ENCODE measurements around the gene AAMDC. TPM values are rescaled to one million over a fixed set of nuclear protein-coding genes. Genes with fewer than 3 reads are reported as not detected.
"Not testable (repeated sequence)": the region's sequence is repeated elsewhere in the genome, so short reads cannot be mapped to it uniquely, and the experiment has no call there.

AAMDC gene
- total and polyA plus RNA-seq, 4 donors: 26.2 to 77.9 (median 28.9) TPM

GRCh38 chr11:77891256-77891655, 70.3 kb downstream of the AAMDC start:
- H3K27me3 ChIP-seq (ENCODE audit: control insufficient read depth in 3 of 3, insufficient read depth in 3 of 3, low read length in 2 of 3); H3K4me1 ChIP-seq (ENCODE audit: control insufficient read depth in 5 of 5, insufficient read depth in 5 of 5, low read length in 5 of 5); H3K9ac ChIP-seq (ENCODE audit: insufficient read depth in 1 of 2, low read length in 2 of 2); H3K4me3 ChIP-seq; ATAC-seq (ENCODE audit: insufficient read depth, low FRiP score); DNase-seq; H3K9me3 ChIP-seq (ENCODE audit: control insufficient read depth in 4 of 4, insufficient read depth in 3 of 4, low read length in 3 of 4); H3K27ac ChIP-seq (ENCODE audit: low read depth in 1 of 2, low read length in 1 of 2): not testable (repeated sequence)
- 96 to 97% methylated on average over 7 of the region's 7 CpGs for WGBS, 2 donors
- peaks cover 0 to 11% (median 6%) of the 10 kb centered on the region in 4 donors for H3K36me3 ChIP-seq (ENCODE audit: control insufficient read depth in 4 of 4, insufficient read depth in 4 of 4, low read length in 4 of 4)

GRCh38 chr11:77891703-77892102, 70.8 kb downstream of the AAMDC start:
- H3K27me3 ChIP-seq (ENCODE audit: control insufficient read depth in 3 of 3, insufficient read depth in 3 of 3, low read length in 2 of 3); H3K9ac ChIP-seq (ENCODE audit: insufficient read depth in 1 of 2, low read length in 2 of 2); ATAC-seq (ENCODE audit: insufficient read depth, low FRiP score); H3K9me3 ChIP-seq (ENCODE audit: control insufficient read depth in 4 of 4, insufficient read depth in 3 of 4, low read length in 3 of 4); H3K27ac ChIP-seq (ENCODE audit: low read depth in 1 of 2, low read length in 1 of 2); H3K4me3 ChIP-seq; DNase-seq; H3K4me1 ChIP-seq (ENCODE audit: control insufficient read depth in 5 of 5, insufficient read depth in 5 of 5, low read length in 5 of 5): not testable (repeated sequence)
- H3K36me3 ChIP-seq (ENCODE audit: control insufficient read depth in 4 of 4, insufficient read depth in 4 of 4, low read length in 4 of 4): peaks cover 0 to 11% (median 6%) of the 10 kb centered on the region in 4 donors
- WGBS, 2 donors: 91 to 96% methylated on average over 3 to 4 of the region's 4 CpGs

- H3K27me3 ChIP-seq (ENCODE audit: control insufficient read depth in 3 of 3, insufficient read depth in 3 of 3, low read length in 2 of 3); H3K4me1 ChIP-seq (ENCODE audit: control insufficient read depth in 5 of 5, insufficient read depth in 5 of 5, low read length in 5 of 5); H3K4me3 ChIP-seq; H3K27ac ChIP-seq (ENCODE audit: low read depth in 1 of 2, low read length in 1 of 2); DNase-seq; H3K9me3 ChIP-seq (ENCODE audit: control insufficient read depth in 4 of 4, insufficient read depth in 3 of 4, low read length in 3 of 4); H3K9ac ChIP-seq (ENCODE audit: insufficient read depth in 1 of 2, low read length in 2 of 2); ATAC-seq (ENCODE audit: insufficient read depth, low FRiP score): not testable (repeated sequence)
- peaks cover 0 to 11% (median 4%) of the 10 kb centered on the region in 4 donors for H3K36me3 ChIP-seq (ENCODE audit: control insufficient read depth in 4 of 4, insufficient read depth in 4 of 4, low read length in 4 of 4)
- 73 to 75% methylated on average over 1 of the region's 1 CpG for WGBS, 2 donors
These were observed 74.0 kb downstream of the AAMDC start for GRCh38 chr11:77894949-77895348.

- peaks cover 3 to 8% (median 4%) of the 10 kb centered on the region in 4 donors for H3K36me3 ChIP-seq (ENCODE audit: control insufficient read depth in 4 of 4, insufficient read depth in 4 of 4, low read length in 4 of 4)
- H3K4me3 ChIP-seq: no peak overlapping the region
- 79 to 88% methylated on average over 2 of the region's 2 CpGs for WGBS, 2 donors
- DNase-seq: no peak
- no peak overlapping the region for H3K9ac ChIP-seq (ENCODE audit: insufficient read depth in 1 of 2, low read length in 2 of 2)
- no peaks in the 10 kb centered on the region for H3K27me3 ChIP-seq (ENCODE audit: control insufficient read depth in 3 of 3, insufficient read depth in 3 of 3, low read length in 2 of 3)
- no peak for TF ChIP-seq CTCF (IDR thresholded peaks at IDR 0.05; ENCODE audit: control extremely low read depth, extremely low read depth)
- H3K4me1 ChIP-seq (ENCODE audit: control insufficient read depth in 5 of 5, insufficient read depth in 5 of 5, low read length in 5 of 5): peaks cover 0 to 6% (median 2%) of the 10 kb centered on the region in 5 donors
- no peaks in the 10 kb centered on the region for H3K9me3 ChIP-seq (ENCODE audit: control insufficient read depth in 4 of 4, insufficient read depth in 3 of 4, low read length in 3 of 4)
- no peak overlapping the region for H3K27ac ChIP-seq (ENCODE audit: low read depth in 1 of 2, low read length in 1 of 2)
- ATAC-seq (ENCODE audit: insufficient read depth, low FRiP score): no peak
These were observed 87.9 kb downstream of the AAMDC start for GRCh38 chr11:77908835-77909234.

GRCh38 chr11:77909277-77909676, 88.3 kb downstream of the AAMDC start:
- 85 to 88% methylated on average over 2 of the region's 2 CpGs for WGBS, 2 donors
- H3K4me3 ChIP-seq: no peak overlapping the region
- no peak overlapping the region for H3K27ac ChIP-seq (ENCODE audit: low read depth in 1 of 2, low read length in 1 of 2)
- ATAC-seq (ENCODE audit: insufficient read depth, low FRiP score) (no peak), DNase-seq (no peak)
- H3K36me3 ChIP-seq (ENCODE audit: control insufficient read depth in 4 of 4, insufficient read depth in 4 of 4, low read length in 4 of 4): peaks cover 3 to 7% (median 4%) of the 10 kb centered on the region in 4 donors
- H3K27me3 ChIP-seq (ENCODE audit: control insufficient read depth in 3 of 3, insufficient read depth in 3 of 3, low read length in 2 of 3): no peaks in the 10 kb centered on the region
- peaks cover 0 to 1% (median 0%) of the 10 kb centered on the region in 4 donors for H3K9me3 ChIP-seq (ENCODE audit: control insufficient read depth in 4 of 4, insufficient read depth in 3 of 4, low read length in 3 of 4)
- TF ChIP-seq CTCF (IDR thresholded peaks at IDR 0.05; ENCODE audit: control extremely low read depth, extremely low read depth): no peak
- H3K9ac ChIP-seq (ENCODE audit: insufficient read depth in 1 of 2, low read length in 2 of 2): no peak overlapping the region
- peaks cover 0 to 6% (median 2%) of the 10 kb centered on the region in 5 donors for H3K4me1 ChIP-seq (ENCODE audit: control insufficient read depth in 5 of 5, insufficient read depth in 5 of 5, low read length in 5 of 5)

- H3K27ac ChIP-seq (ENCODE audit: low read depth in 1 of 2, low read length in 1 of 2); H3K27me3 ChIP-seq (ENCODE audit: control insufficient read depth in 3 of 3, insufficient read depth in 3 of 3, low read length in 2 of 3); ATAC-seq (ENCODE audit: insufficient read depth, low FRiP score); H3K9me3 ChIP-seq (ENCODE audit: control insufficient read depth in 4 of 4, insufficient read depth in 3 of 4, low read length in 3 of 4); H3K9ac ChIP-seq (ENCODE audit: insufficient read depth in 1 of 2, low read length in 2 of 2); DNase-seq; H3K36me3 ChIP-seq (ENCODE audit: control insufficient read depth in 4 of 4, insufficient read depth in 4 of 4, low read length in 4 of 4); H3K4me3 ChIP-seq: not testable (repeated sequence)
- WGBS, 2 donors: 96 to 97% methylated on average over 6 of the region's 6 CpGs
- peaks cover 2 to 13% (median 8%) of the 10 kb centered on the region in 5 donors for H3K4me1 ChIP-seq (ENCODE audit: control insufficient read depth in 5 of 5, insufficient read depth in 5 of 5, low read length in 5 of 5)
These were observed 89.9 kb downstream of the AAMDC start for GRCh38 chr11:77910828-77911227.

GRCh38 chr11:77913608-77914306, 92.8 kb downstream of the AAMDC start:
- not testable (repeated sequence) for H3K36me3 ChIP-seq (ENCODE audit: control insufficient read depth in 4 of 4, insufficient read depth in 4 of 4, low read length in 4 of 4); H3K27me3 ChIP-seq (ENCODE audit: control insufficient read depth in 3 of 3, insufficient read depth in 3 of 3, low read length in 2 of 3); H3K27ac ChIP-seq (ENCODE audit: low read depth in 1 of 2, low read length in 1 of 2); H3K9ac ChIP-seq (ENCODE audit: insufficient read depth in 1 of 2, low read length in 2 of 2); ATAC-seq (ENCODE audit: insufficient read depth, low FRiP score); H3K4me3 ChIP-seq; H3K4me1 ChIP-seq (ENCODE audit: control insufficient read depth in 5 of 5, insufficient read depth in 5 of 5, low read length in 5 of 5); H3K9me3 ChIP-seq (ENCODE audit: control insufficient read depth in 4 of 4, insufficient read depth in 3 of 4, low read length in 3 of 4)
- WGBS, 2 donors: 64 to 84% methylated on average over 3 to 4 of the region's 4 CpGs
- peak in 2 of 3 donors; percentile 18 to 29 for DNase-seq

Measured in lung (tissue), 12 donors.